Measurements from ENCODE around the gene KRTAP10-10. TPM values are rescaled to one million over a fixed set of nuclear protein-coding genes. Genes with fewer than 3 reads are reported as not detected.

The KRTAP10-10 gene
- polyA plus RNA-seq, 1 experiment, result not detected

DNA sequence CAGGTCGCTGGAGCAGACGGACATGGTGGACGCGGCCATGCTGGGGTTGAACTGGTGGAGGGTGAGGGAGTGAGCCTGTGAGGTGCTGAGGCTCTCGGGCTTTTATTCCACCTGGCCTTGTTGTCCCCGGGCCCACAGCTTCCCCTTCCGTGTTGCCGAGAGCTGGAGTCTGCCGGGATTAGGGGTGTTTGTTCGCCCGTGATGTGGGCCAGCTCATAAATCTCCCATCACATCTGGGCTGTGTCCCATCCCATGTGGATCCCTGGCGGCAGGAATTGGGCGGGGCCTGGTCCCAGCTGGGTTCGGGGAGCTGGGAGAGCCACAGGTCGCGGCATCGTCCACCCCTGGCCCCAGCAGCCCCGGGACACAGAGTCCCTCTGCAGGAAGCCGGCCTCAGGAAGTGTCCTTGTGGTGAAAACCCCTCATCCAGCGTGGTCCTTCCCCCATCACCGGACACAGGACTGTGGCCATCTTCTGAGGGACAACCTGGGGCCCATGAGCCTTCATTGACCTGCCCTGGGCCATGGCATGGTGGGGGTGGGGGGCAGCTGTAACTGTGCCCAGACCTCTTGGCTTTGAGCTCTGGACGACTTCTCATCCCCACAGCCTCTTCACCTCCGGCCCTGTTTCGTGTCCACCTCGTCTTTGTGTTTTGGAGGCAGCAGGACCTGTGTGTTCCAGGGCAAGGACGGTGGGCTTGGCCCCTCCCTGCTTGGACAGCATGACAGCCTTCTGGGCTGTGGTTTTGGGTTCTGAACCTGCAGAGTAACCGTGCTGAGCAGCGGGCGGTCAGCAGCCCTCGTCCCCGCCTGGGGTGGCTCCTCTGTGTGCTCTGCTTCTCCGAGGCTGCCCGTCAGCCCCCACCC is 44.5 kb upstream of the KRTAP10-10 start, which contains the start of gene KRTAP10-6:
KRTAP10-6 (minus strand) TSS at position 60 of the 866 bp plus-strand sequence; CDS start at position 39, 21 bp downstream.
- ChIA-PET POLR2A (no interaction called here), CTCF (no interaction called here)
- Histone ChIP-seq H3K9me3 (ENCODE audit: control insufficient read depth, insufficient read depth, low read length) (no peaks in the 10 kb centered on the region; the same call in 1 of the 2 replicates), H3K27ac (ENCODE audit: low read depth, low read length) (no peak within 1 kb of the TSS), H3K27me3 (ENCODE audit: control insufficient read depth, insufficient read depth, low read length) (peaks cover 14% of the 10 kb centered on the region), H3K4me3 (ENCODE audit: low read depth, low read length) (no peak within 1 kb of the TSS)
- no peak for DNase-seq (ENCODE audit: low read depth, low spot score)
- TF ChIP-seq, protein P1, sequence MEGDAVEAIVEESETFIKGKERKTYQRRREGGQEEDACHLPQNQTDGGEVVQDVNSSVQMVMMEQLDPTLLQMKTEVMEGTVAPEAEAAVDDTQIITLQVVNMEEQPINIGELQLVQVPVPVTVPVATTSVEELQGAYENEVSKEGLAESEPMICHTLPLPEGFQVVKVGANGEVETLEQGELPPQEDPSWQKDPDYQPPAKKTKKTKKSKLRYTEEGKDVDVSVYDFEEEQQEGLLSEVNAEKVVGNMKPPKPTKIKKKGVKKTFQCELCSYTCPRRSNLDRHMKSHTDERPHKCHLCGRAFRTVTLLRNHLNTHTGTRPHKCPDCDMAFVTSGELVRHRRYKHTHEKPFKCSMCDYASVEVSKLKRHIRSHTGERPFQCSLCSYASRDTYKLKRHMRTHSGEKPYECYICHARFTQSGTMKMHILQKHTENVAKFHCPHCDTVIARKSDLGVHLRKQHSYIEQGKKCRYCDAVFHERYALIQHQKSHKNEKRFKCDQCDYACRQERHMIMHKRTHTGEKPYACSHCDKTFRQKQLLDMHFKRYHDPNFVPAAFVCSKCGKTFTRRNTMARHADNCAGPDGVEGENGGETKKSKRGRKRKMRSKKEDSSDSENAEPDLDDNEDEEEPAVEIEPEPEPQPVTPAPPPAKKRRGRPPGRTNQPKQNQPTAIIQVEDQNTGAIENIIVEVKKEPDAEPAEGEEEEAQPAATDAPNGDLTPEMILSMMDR (IDR thresholded peaks at IDR 0.05; ENCODE audit: low read depth, low read length), result no peak

DNA sequence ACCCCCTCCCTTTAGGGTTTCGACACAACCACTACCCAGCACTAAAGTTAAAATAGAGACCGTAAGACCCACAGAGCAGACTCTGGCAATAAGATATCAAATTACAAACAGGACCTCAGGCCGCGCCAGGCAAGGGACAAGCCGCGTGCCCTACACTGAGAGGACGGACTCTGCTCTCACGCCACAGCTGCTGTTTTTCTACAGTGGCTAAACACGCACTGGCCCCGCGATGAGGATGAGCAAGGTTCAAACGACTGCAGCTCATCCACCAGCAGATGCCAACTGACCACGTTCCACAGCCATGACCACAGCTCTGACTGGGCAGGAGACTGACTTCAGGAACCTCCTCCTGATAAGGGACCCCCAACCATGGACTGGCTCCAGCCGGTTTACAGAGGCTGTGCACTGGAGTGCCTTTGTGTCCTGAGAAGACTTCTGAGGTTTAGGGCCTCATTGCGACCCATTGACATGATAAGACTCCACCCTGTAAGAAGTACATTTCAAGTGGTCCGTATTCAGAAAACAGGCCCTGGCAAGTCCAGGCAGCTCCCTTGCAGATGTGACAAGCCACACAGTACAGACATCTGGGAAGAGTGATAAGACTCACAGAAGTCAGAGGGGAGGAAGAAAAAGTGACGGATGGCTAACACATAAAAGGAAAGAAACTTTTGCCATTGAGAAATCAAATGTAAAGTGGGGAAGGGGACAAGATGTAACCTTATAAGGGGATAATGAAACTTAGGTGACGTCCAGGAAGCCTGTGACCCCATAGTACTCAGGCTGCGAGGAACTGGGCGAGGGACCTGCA is 43.4 kb upstream of the KRTAP10-10 start:
- ChIA-PET POLR2A (no interaction called here), CTCF (no interaction called here)
- Histone ChIP-seq H3K27ac (ENCODE audit: low read depth, low read length) (no peak overlapping the region), H3K27me3 (ENCODE audit: control insufficient read depth, insufficient read depth, low read length) (peaks cover 14% of the 10 kb centered on the region), H3K9me3 (ENCODE audit: control insufficient read depth, insufficient read depth, low read length) (no peaks in the 10 kb centered on the region; the same call in 1 of the 2 replicates), H3K4me3 (ENCODE audit: low read depth, low read length) (no peak overlapping the region)
- TF ChIP-seq, protein P1 (IDR thresholded peaks at IDR 0.05; ENCODE audit: low read depth, low read length), result no peak
- DNase-seq (ENCODE audit: low read depth, low spot score), result no peak

DNA sequence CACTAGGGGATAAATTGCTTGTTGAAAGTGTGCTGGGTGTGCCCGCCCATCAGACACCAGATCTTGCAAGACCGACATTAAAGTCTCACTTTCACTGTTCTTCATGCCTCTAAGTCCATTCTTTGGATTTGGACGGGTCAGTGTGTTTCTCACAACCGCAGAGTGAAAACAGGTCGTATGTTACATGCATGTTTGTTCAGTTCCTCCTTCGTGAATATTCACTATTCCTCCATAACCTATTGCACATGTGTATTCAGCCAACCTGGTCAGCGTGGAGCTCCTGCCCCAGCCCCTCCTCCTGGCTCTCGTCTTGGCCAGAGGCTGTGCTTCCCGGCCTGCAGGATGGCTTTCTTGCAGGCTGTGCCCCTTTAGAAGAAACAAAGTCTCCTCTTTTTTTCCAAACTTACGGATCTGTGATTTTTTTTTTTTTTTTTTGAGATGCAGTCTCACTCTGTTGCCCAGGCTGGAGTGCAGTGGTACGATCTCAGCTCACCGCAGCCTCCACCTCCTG is 42.7 kb upstream of the KRTAP10-10 start:
- H3K9me3 ChIP-seq (ENCODE audit: control insufficient read depth, insufficient read depth, low read length), result no peaks in the 10 kb centered on the region; the same call in 1 of the 2 replicates
- ChIA-PET CTCF (no interaction called here), POLR2A (no interaction called here)
- no peak for DNase-seq (ENCODE audit: low read depth, low spot score)
- H3K27me3 ChIP-seq (ENCODE audit: control insufficient read depth, insufficient read depth, low read length), result peaks cover 14% of the 10 kb centered on the region
- TF ChIP-seq, protein P1 (IDR thresholded peaks at IDR 0.05; ENCODE audit: low read depth, low read length), result no peak
- no peak overlapping the region for H3K27ac ChIP-seq (ENCODE audit: low read depth, low read length)
- H3K4me3 ChIP-seq (ENCODE audit: low read depth, low read length), result no peak overlapping the region

DNA sequence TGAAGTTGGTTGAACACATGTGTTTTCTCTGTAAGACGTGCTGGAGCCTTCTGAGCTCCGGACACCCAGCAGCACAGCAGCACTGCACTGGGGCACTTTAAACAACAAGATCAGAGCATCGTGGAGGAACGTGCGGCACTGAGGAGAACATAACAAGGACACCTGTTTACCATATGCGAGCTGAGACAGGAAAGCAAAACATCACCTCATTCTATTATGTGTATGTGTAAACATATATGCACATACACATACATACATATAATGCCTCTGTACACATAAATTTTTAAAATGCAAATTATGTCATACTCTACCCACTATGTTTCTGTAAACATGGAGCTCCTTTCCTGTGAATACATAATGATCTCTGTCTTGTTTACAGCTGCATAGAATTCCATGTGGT is 41.6 kb upstream of the KRTAP10-10 start:
- TF ChIP-seq, protein P1 (IDR thresholded peaks at IDR 0.05; ENCODE audit: low read depth, low read length), result no peak
- CTCF ChIA-PET, result no interaction called here

More for the DNA sequence above, 41.6 kb upstream of the KRTAP10-10 start:
- H3K27ac ChIP-seq (ENCODE audit: low read depth, low read length), result no peak overlapping the region
- no peak overlapping the region for H3K4me3 ChIP-seq (ENCODE audit: low read depth, low read length)
- H3K27me3 ChIP-seq (ENCODE audit: control insufficient read depth, insufficient read depth, low read length), result peaks cover 14% of the 10 kb centered on the region
- no peaks in the 10 kb centered on the region; the same call in 1 of the 2 replicates for H3K9me3 ChIP-seq (ENCODE audit: control insufficient read depth, insufficient read depth, low read length)
- POLR2A ChIA-PET, result no interaction called here
- DNase-seq (ENCODE audit: low read depth, low spot score), result no peak

All from AG04450 (cell line).